ENCODE data around the gene TMCC2.

DNA sequence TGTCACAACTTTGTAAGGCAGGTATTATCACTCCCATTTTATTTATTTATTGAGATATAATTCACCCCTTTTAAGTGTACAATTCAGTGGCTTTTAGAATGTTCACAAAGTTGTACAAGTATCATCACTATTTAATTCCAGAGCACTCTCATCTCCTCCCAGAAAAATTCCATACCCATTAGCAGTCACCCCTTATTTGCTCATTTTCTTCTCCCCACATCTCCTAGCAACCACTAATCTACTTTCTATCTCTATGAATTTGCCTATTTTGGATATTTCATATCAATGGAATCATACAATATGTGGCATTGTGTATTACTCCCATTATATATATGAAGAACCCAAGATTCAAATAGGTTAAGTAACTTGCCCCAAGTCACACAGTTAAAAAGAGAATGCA is 23.2 kb upstream of the TMCC2 start:
- TF ChIP-seq, protein P1, sequence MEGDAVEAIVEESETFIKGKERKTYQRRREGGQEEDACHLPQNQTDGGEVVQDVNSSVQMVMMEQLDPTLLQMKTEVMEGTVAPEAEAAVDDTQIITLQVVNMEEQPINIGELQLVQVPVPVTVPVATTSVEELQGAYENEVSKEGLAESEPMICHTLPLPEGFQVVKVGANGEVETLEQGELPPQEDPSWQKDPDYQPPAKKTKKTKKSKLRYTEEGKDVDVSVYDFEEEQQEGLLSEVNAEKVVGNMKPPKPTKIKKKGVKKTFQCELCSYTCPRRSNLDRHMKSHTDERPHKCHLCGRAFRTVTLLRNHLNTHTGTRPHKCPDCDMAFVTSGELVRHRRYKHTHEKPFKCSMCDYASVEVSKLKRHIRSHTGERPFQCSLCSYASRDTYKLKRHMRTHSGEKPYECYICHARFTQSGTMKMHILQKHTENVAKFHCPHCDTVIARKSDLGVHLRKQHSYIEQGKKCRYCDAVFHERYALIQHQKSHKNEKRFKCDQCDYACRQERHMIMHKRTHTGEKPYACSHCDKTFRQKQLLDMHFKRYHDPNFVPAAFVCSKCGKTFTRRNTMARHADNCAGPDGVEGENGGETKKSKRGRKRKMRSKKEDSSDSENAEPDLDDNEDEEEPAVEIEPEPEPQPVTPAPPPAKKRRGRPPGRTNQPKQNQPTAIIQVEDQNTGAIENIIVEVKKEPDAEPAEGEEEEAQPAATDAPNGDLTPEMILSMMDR (IDR thresholded peaks at IDR 0.05) = no peak
- no peak for TF ChIP-seq POLR2AphosphoS5 (IDR thresholded peaks at IDR 0.05; ENCODE audit: low read depth, low read length)
- TF ChIP-seq, protein P2, sequence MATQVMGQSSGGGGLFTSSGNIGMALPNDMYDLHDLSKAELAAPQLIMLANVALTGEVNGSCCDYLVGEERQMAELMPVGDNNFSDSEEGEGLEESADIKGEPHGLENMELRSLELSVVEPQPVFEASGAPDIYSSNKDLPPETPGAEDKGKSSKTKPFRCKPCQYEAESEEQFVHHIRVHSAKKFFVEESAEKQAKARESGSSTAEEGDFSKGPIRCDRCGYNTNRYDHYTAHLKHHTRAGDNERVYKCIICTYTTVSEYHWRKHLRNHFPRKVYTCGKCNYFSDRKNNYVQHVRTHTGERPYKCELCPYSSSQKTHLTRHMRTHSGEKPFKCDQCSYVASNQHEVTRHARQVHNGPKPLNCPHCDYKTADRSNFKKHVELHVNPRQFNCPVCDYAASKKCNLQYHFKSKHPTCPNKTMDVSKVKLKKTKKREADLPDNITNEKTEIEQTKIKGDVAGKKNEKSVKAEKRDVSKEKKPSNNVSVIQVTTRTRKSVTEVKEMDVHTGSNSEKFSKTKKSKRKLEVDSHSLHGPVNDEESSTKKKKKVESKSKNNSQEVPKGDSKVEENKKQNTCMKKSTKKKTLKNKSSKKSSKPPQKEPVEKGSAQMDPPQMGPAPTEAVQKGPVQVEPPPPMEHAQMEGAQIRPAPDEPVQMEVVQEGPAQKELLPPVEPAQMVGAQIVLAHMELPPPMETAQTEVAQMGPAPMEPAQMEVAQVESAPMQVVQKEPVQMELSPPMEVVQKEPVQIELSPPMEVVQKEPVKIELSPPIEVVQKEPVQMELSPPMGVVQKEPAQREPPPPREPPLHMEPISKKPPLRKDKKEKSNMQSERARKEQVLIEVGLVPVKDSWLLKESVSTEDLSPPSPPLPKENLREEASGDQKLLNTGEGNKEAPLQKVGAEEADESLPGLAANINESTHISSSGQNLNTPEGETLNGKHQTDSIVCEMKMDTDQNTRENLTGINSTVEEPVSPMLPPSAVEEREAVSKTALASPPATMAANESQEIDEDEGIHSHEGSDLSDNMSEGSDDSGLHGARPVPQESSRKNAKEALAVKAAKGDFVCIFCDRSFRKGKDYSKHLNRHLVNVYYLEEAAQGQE (IDR thresholded peaks at IDR 0.05; ENCODE audit: insufficient read depth in 1 of 2, low read depth in 2 of 2, low read length in 1 of 2) = no peak
- TF ChIP-seq SIN3A (IDR thresholded peaks at IDR 0.05; ENCODE audit: borderline replicate concordance, insufficient read depth, low read depth, low read length) = no peak
